HepG2 (cell line): ENCODE data around the gene RAPGEFL1. TPM values are rescaled to one million over a fixed set of nuclear protein-coding genes. Genes with fewer than 3 reads are reported as not detected.

ENCODE experiments used
- CHCHD3 ChIP-seq: sonication (generic); formaldehyde crosslinking; IDR thresholded peaks from 2 replicates; pipeline ENCODE4 v1.8.0; 2022; ENCODE audit warnings: mild to moderate bottlenecking, missing genetic modification reagents, moderate library complexity
- KIAA2018 ChIP-seq: sonication (generic); formaldehyde crosslinking; IDR thresholded peaks from 2 replicates; pipeline ENCODE4 v1.5.0; 2020; ENCODE audit warnings: mild to moderate bottlenecking, missing genetic modification reagents, borderline replicate concordance
- NFAT5 ChIP-seq: sonication (generic); formaldehyde crosslinking; IDR thresholded peaks from 2 replicates; pipeline ENCODE4 v1.4.0; 2020; ENCODE audit warnings: missing genetic modification reagents
- NR3C1 ChIP-seq: sonication (generic); formaldehyde crosslinking; IDR thresholded peaks from 2 replicates; pipeline ENCODE4 v1.4.0; 2020; ENCODE audit warnings: missing genetic modification reagents
- RBM22 ChIP-seq: fragments of 200-400 bp; formaldehyde crosslinking; optimal IDR thresholded peaks from 2 replicates; pipeline ENCODE3; 2017; ENCODE audit warnings: mild to moderate bottlenecking, low read length, moderate library complexity
- RNF219 ChIP-seq: sonication (generic); formaldehyde crosslinking; IDR thresholded peaks from 2 replicates; pipeline ENCODE4 v1.5.0; 2020; ENCODE audit warnings: mild to moderate bottlenecking, missing genetic modification reagents
- SRF ChIP-seq: IDR thresholded peaks from 2 replicates; pipeline ENCODE4 v1.6.1; 2011; ENCODE audit warnings: mild to moderate bottlenecking, low read depth, low read length, moderate library complexity
- TP53 ChIP-seq: sonication (generic); formaldehyde crosslinking; conservative IDR thresholded peaks from 2 replicates; pipeline ENCODE4 v1.4.0; 2020; ENCODE audit warnings: missing genetic modification reagents
- ZKSCAN5 ChIP-seq: sonication (generic); formaldehyde crosslinking; IDR thresholded peaks from 2 replicates; pipeline ENCODE4 v1.5.1; 2020; ENCODE audit warnings: mild to moderate bottlenecking, missing genetic modification reagents
- ZNF546 ChIP-seq: sonication (generic); formaldehyde crosslinking; conservative IDR thresholded peaks from 2 replicates; pipeline ENCODE4 v1.8.1; 2023; ENCODE audit warnings: mild to moderate bottlenecking, missing genetic modification reagents
- ZNF652 ChIP-seq: IDR thresholded peaks from 2 replicates; pipeline ENCODE4 v1.6.1; 2016; ENCODE audit warnings: low read depth, borderline replicate concordance
- polyA plus RNA-seq, 8 experiments: library from polyadenylated mRNA; depleted of rRNA in 3 of 8; stranded (reverse) in 7 of 8; unstranded in 1 of 8; fragments of >200 nt; fragmentation: Illumina TruSeq in 4 of 8; extraction: Trizol in 4 of 8; gene quantifications; 2 replicates each; pipeline versions ENCODE4 v1.2.1 to v1.2.3, GENCODE V29; 2011 to 2016; ENCODE audit warnings: low read depth in 4 of 8, missing spikeins in 1 of 8, mixed read lengths in 1 of 8; ENCODE audit not compliant: insufficient read depth in 1 of 8
- total RNA-seq, 5 experiments: library from RNA; depleted of rRNA; stranded (reverse); fragments of >200 nt; fragmentation: Illumina TruSeq; extraction: Trizol; gene quantifications; 2 replicates each; pipeline ENCODE4 v1.2.3, GENCODE V29; 2016; ENCODE audit warnings: low read depth in 1 of 5

Gene RAPGEFL1
- total and polyA plus RNA-seq, 2 of the 13 experiments (the other 11 are each of a cell fraction or from before 2014, with no cell fraction given): 4.5 to 7.8 TPM

- TF ChIP-seq KIAA2018 (no peak), ZKSCAN5 (no peak; the same call in 1 of the 2 replicates), RNF219 (no peak), NR3C1 (CRISPR knock-in tag) (no peak), ZNF546 (CRISPR knock-in tag) (0 out of 2 replicates have a peak, but pooled peaks have one; percentile 52), TP53 (CRISPR knock-in tag) (no peak), NFAT5 (peak; percentile 33; the same call in 1 of the 2 replicates), CHCHD3 (CRISPR knock-in tag) (peak; percentile 46; the same call in 1 of the 2 replicates), SRF (no peak), RBM22 (peak; percentile 37), ZNF652 (CRISPR knock-in tag) (no peak)
Observed at GRCh38 chr17:40218740-40219593, 41.7 kb downstream of the RAPGEFL1 start, which contains the start of gene WIPF2 (continued).
